UCSD-AML1 (cell line): ENCODE results near the gene STUM.
"Not testable (repeated sequence)": the region's sequence is repeated elsewhere in the genome, so short reads cannot be mapped to it uniquely, and the experiment has no call there.

Source experiments
- DNase-seq: peaks from one replicate; lab custom pipeline; 2025; ENCODE audit not compliant: unreplicated experiment; lab: John Stamatoyannopoulos, UW

The STUM gene

DNA sequence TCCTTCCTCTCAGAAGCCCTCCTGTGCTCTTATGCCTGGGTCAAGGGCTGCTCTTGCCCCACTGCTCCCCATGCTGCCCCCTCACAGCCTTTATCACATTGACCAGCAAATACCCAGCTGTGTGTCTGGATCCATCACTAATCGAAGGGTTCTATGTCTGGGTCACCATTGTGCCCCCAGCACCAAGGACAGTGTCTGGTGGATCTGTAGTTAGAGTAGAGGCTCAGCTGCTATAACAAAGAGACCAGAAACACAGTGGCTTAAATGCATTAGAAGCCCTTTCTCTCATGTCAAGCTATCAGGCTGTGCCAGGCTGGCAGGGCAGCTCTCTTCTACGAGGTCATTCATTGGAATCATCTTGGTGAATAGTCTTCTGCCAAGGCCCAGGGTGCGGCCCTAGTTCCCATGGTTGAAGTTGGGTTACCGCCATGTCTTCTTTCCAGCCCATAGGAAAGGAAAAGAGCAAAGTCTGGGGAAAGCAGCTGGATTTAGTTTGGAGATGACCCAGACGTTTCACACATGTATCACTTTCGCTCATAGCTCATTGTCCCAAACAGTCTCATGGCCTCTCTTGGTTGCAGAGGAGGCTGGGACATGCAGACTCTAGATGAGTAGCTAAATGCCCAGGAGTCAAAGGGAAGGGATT is 32.2 kb downstream of the STUM start:
- DNase-seq: no peak

DNA sequence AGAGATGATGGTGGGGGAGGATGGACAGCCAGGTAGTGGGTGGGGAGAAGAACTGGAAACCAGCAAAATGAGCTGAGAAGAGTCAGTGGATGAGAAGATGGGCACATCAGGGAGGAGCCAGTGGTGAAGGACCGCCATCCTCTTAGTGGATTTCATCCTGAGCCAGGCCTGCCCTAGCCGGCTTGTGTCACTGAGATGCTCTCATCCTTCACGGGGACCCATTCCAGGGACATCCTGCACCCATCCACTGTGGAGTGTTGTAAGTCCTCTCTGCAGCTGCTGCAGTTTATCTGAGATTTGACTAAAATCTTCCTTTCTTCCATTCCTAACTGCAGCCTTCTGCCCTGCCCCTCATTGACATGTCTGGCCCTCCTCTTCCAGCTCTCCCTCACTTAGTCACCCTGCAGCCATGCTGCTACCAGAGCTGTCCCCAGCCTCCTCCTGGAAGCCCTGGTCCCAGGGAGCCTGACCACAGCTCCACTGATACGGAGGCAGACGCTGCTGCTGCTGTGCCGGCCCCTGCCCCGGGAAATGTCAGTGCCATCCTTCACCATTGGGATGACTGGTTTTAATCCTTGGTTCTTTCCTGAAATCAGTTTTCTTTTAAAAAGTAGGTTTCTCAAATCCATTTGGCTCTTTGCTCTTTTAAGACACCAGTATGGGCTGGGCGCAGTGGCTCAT is 33.2 kb downstream of the STUM start:
- DNase-seq: no peak

- no peak for DNase-seq
Observed at GRCh38 chr1:226582966-226583365, 34.4 kb downstream of the STUM start.

GRCh38 chr1:226584164-226584563 is 35.6 kb downstream of the STUM start:
- DNase-seq: no peak

DNA sequence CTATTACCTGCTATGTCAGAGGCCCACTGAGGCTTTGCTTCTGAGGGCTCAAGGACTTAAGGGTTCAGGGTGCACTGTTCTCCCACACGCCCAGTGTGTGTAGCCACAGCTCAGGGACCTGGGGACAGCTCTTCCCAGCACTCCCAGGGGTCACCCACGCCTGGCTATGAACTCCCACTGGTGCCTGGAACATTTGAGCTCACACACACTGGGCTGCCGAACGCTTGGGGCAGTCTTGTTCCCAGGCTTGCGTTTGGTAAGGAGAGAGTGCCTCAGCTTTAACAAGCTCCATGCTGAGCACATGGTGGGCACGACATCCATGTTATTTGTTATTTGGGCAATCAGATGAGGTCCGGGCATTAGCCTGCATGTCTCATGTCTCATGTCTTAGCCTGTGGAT is 37.6 kb downstream of the STUM start:
- DNase-seq: no peak

- no peak for DNase-seq
Observed at GRCh38 chr1:226586650-226587422, 38.3 kb downstream of the STUM start.

GRCh38 chr1:226588484-226588883 is 39.9 kb downstream of the STUM start:
- no peak for DNase-seq

DNA sequence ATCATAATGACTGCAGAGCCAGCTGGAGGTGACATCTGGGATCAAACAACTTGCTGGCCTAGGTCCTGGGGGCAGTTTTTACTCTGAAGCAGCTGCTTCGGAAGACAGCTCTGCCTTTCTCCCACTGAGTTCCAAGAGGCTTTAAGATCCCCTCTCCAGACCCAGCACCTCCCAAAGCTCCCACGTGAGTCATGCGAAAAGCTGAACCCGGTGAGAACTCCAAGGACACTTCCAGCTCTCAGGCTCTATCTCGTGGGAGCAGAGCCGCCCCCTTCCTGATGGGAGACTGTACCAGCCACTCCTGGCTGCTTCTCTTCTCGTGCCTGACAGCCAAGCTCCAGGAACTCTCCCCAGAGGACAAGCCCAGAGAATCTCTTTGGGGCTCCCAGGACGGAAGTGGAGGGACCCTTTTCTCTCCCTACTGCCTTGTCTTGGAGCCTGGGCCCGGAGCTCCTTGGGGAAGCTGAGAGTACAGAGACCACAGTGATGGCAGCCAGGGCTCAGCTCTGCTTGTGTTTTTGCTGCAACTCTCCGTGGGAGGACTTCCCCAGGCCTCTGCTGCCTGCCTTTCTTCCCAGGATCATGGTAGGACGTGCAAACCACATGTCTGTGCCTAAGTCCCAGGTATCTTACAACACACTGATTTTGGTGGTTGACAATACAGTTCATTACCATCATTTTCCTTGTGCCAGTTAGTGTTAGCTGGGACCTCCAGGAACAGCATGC is 40.6 kb downstream of the STUM start:
- DNase-seq: no peak

DNA sequence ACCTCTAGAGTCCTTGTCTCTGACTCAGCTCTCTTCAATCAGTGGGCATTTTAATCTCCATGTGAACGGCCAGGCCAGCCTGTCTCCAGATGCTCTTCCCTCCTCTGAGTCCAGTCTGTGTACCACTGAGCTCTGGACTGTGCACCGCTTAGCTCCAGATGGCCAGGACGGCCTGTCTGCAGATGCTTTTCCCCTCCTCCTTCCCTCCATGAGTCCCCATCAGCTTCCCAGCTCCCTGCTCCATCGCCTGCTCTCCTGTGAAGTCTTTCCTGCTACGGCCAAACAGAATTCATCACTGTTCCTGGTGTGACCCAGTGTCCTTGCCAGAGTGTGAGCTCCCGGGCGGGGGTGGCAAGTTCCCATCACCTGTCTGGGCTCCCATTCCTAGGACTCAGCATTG is 42.0 kb downstream of the STUM start:
- DNase-seq: no peak

DNA sequence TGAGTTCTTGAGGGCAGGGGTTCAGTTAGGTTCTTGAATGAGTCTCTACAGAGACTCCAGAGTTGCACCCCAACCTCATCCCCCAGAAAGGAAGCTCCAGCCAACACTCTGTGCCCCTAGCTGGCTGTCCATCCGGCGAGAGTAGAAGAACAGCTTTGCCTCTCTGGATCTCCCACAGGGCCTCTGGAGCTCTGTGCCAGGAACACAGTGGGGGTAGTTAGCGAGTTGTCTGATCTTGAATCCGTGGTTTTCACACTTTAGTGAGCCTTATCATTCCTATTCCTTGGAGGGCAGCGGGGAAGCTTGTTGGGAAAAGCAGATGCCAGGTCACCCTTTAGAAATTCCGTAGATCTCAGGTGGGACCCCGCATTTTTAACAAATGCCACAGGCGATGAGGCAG is 45.0 kb downstream of the STUM start:
- DNase-seq: no peak

DNA sequence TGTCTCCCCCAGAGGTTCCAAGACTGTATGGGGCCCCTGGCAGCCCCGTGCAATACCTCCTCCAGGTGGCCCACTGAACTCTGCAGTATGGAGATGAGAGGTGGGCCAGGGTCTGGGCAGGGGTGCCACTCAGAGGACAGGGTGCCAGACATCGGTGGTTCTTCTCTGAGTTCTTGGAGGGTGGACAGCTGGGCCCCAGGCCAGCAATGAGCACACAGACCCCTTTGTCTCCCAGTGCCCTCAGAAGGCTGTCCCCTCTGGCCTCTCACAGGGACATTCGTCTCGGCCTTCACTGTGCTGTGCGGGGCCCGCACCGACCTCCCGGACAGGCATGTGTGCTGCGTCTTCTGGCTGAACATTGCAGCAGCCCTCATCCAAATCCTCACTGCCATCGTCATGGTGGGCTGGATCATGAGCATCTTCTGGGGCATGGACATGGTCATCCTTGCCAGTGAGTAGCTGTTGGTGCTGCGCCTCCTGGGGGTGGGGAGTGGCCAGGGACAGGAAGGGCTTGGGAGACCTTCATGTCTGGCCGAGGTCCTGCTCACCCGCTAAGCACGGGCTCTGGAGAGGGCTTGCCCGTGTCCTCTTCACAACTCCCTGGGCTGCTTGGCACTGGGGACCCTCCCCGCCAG is 48.1 kb downstream of the STUM start:
- no peak for DNase-seq

GRCh38 chr1:226597616-226598454 is 49.3 kb downstream of the STUM start:
- no peak for DNase-seq

GRCh38 chr1:226598455-226598849 is 49.9 kb downstream of the STUM start:
- DNase-seq: no peak

GRCh38 chr1:226598955-226599354 is 50.4 kb downstream of the STUM start:
- DNase-seq: not testable (repeated sequence)

DNA sequence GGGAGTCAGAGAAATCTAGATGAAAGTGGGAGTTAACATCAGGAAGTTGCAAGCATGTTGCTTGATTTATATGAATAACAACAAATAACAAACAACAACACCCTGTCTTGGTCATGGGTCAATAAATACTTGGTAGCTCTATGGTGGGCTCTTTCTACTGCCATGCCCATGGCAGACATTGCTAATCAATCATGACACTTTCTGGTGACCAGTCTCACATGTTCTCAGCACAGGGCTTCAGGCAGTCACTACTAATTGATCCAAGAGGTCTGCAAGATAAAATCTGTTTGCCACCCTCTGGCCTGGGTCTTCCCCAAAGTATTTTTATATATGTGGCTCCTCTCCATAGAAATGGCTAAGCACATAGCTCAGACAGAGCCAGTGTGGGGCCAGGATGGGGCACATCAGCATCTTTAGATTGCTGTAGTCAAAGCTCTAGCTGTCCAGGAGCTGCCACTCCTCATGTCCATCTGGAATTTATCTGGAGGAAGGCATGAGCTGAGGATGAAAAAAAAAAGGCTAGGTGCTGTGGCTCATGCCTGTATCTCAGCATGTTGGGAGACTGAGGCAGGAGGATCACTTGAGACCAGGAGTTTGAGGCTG is 51.2 kb downstream of the STUM start:
- DNase-seq: no peak

DNA sequence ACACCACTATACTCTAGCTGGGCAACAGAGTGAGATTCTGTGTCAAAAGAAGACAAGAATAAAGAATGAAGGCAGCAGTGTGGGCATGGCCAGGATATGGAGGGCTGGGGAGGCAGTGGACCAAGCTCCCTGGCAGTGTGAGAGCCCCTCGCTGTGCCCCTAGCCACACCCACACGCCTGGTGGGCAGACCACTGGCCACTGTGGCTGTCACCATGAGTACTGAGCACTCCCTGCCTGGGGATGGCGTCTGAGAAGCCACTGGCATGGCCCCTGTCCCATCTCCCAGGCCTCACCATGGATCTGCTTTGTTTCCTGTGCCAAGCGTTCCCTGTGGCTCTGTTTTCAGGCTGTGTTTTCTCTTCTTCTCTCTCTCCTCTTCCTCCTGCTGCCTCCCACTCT is 51.7 kb downstream of the STUM start:
- no peak for DNase-seq

DNA sequence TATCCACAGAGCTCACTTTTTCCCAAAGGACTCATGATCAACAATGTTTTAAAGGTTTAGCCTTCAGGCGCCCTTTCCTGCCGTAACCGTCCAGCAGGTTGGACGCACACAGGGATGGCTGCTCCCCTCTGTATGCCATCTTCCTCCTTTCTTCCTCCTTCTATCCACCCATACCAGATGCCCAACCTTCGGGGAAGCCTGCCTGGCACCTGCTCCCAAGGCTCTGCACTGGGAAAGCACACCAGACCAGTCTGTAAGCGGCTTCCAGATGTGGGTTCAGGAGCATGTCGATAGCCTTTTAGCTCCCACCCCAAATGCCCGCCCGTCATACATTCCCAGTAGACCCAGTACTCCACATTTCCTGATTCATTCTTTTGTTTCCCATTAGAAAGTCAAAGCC is 52.9 kb downstream of the STUM start:
- DNase-seq: no peak

- no peak for DNase-seq
Observed at GRCh38 chr1:226602186-226603021, 53.8 kb downstream of the STUM start.
